HG03097 (cell line): ENCODE measurements around the gene ASIC3.

Experiments
- ATAC-seq: cut with Tn5 transposase; IDR thresholded peaks from one replicate; pipeline ENCODE4 v1.9.1; 2021; ENCODE audit not compliant: unreplicated experiment, low FRiP score

Gene ASIC3

GRCh38 chr7:151069841-151070573 lies 21.7 kb downstream of the ASIC3 start:
- ATAC-seq = no peak

GRCh38 chr7:151070574-151070960 lies 22.2 kb downstream of the ASIC3 start:
- no peak for ATAC-seq

- ATAC-seq = no peak
These were observed 22.9 kb downstream of the ASIC3 start for GRCh38 chr7:151071032-151071866.

- ATAC-seq = no peak
These were observed 25.7 kb downstream of the ASIC3 start for GRCh38 chr7:151073990-151074389.

- ATAC-seq = no peak
These were observed 26.7 kb downstream of the ASIC3 start for GRCh38 chr7:151074817-151075661.

- ATAC-seq = no peak
These were observed 27.3 kb downstream of the ASIC3 start for GRCh38 chr7:151075662-151075971.

- ATAC-seq = no peak
These were observed 27.7 kb downstream of the ASIC3 start for GRCh38 chr7:151075978-151076426.

- ATAC-seq = no peak
These were observed 28.8 kb downstream of the ASIC3 start for GRCh38 chr7:151076863-151077704.

GRCh38 chr7:151077705-151078232 lies 29.4 kb downstream of the ASIC3 start:
- ATAC-seq = no peak

- no peak for ATAC-seq
These were observed 30.1 kb downstream of the ASIC3 start for GRCh38 chr7:151078233-151079040.

- ATAC-seq = no peak
These were observed 31.0 kb downstream of the ASIC3 start for GRCh38 chr7:151079199-151079910.

- no peak for ATAC-seq
These were observed 31.8 kb downstream of the ASIC3 start for GRCh38 chr7:151080067-151080521.

- ATAC-seq = peak; percentile 77
These were observed 32.3 kb downstream of the ASIC3 start, which contains the start of gene FASTK for GRCh38 chr7:151080522-151081169. TSS of gene FASTK (minus strand) at chr7:151080809. CDS start at chr7:151080766, 43 bp downstream.

- ATAC-seq = no peak
These were observed 33.1 kb downstream of the ASIC3 start for GRCh38 chr7:151081170-151082101.

- no peak for ATAC-seq
These were observed 34.1 kb downstream of the ASIC3 start for GRCh38 chr7:151082141-151083070.
